NOMO-1 treated with DMSO at 0.1 percent for 48 hours (cell line): ENCODE results near the gene TRERF1.
"Not testable (repeated sequence)": the region's sequence is repeated elsewhere in the genome, so short reads cannot be mapped to it uniquely, and the experiment has no call there.

Experiments
- DNase-seq: peaks from one replicate; lab custom pipeline; 2025; ENCODE audit not compliant: unreplicated experiment; lab: John Stamatoyannopoulos, UW

The TRERF1 gene

GRCh38 chr6:42341771-42342553 is 109.8 kb downstream of the TRERF1 start:
- DNase-seq, result no peak

GRCh38 chr6:42341221-42341620 is 110.5 kb downstream of the TRERF1 start:
- no peak for DNase-seq

GRCh38 chr6:42340511-42340910 is 111.2 kb downstream of the TRERF1 start:
- no peak for DNase-seq

GRCh38 chr6:42339991-42340401 is 111.7 kb downstream of the TRERF1 start:
- no peak for DNase-seq

GRCh38 chr6:42338744-42339222 is 112.9 kb downstream of the TRERF1 start:
- DNase-seq, result no peak

GRCh38 chr6:42337985-42338743 is 113.6 kb downstream of the TRERF1 start:
- DNase-seq, result no peak

GRCh38 chr6:42336431-42336830 is 115.3 kb downstream of the TRERF1 start:
- no peak for DNase-seq

GRCh38 chr6:42335896-42336295 is 115.8 kb downstream of the TRERF1 start:
- no peak for DNase-seq

- DNase-seq, result no peak
Measured at GRCh38 chr6:42334870-42335269, 116.9 kb downstream of the TRERF1 start.

GRCh38 chr6:42333612-42334011 is 118.1 kb downstream of the TRERF1 start:
- DNase-seq, result peak; percentile 97

GRCh38 chr6:42332916-42333315 is 118.8 kb downstream of the TRERF1 start:
- DNase-seq, result peak; percentile 89

- no peak for DNase-seq
Measured at GRCh38 chr6:42331019-42331418, 120.7 kb downstream of the TRERF1 start.

GRCh38 chr6:42326248-42326647 is 125.5 kb downstream of the TRERF1 start:
- DNase-seq, result peak; percentile 22

- not testable (repeated sequence) for DNase-seq
Measured at GRCh38 chr6:42324656-42325324, 126.9 kb downstream of the TRERF1 start.

- no peak for DNase-seq
Measured at GRCh38 chr6:42322676-42323075, 129.1 kb downstream of the TRERF1 start.

- no peak for DNase-seq
Measured at GRCh38 chr6:42321976-42322375, 129.8 kb downstream of the TRERF1 start.

GRCh38 chr6:42320762-42321161 is 131.0 kb downstream of the TRERF1 start:
- no peak for DNase-seq

- no peak for DNase-seq
Measured at GRCh38 chr6:42318480-42318879, 133.2 kb downstream of the TRERF1 start.

- DNase-seq, result peak; percentile 44
Measured at GRCh38 chr6:42316981-42317380, 134.7 kb downstream of the TRERF1 start.

GRCh38 chr6:42315991-42316970 is 135.4 kb downstream of the TRERF1 start:
- DNase-seq, result peak; percentile 66
